Tibial nerve (tissue), 4 donors: ENCODE measurements around the gene KRT36. TPM values are rescaled to one million over a fixed set of nuclear protein-coding genes. Genes with fewer than 3 reads are reported as not detected.

Source experiments
- DNase-seq, 2 donors: peaks; one replicate each; pipeline ENCODE4 v3.0.0-alpha.2; 2019; ENCODE audit warnings: low spot score in 2 of 2
- H3K27ac ChIP-seq, 4 donors: fragments of 200-600 bp; sonication (generic) in 3 of 4; one replicate each; pipeline ENCODE4 v1.5.1; 2017 to 2019; ENCODE audit warnings: mild to moderate bottlenecking in 1 of 4
- H3K27me3 ChIP-seq, 2 donors: fragments of 200-600 bp; sonication (generic) in 1 of 2; one replicate each; pipeline versions ENCODE4 v1.5.1 to v1.6.0; 2017 to 2019
- H3K36me3 ChIP-seq, 3 donors: fragments of 200-600 bp; sonication (generic); one replicate each; pipeline ENCODE4 v1.5.1; 2018 to 2019
- H3K4me1 ChIP-seq, 4 donors: fragments of 200-600 bp; sonication (generic) in 3 of 4; one replicate each; pipeline ENCODE4 v1.5.1; 2017 to 2019
- H3K4me3 ChIP-seq, 4 donors: fragments of 200-600 bp; sonication (generic) in 3 of 4; one replicate each; pipeline ENCODE4 v1.5.1; 2017 to 2019; ENCODE audit warnings: mild to moderate bottlenecking in 1 of 4, moderate library complexity in 1 of 4
- H3K9me3 ChIP-seq, 4 donors: fragments of 200-600 bp; sonication (generic) in 3 of 4; one replicate each; pipeline ENCODE4 v1.5.1; 2017 to 2019
- CTCF ChIP-seq, 5 experiments: fragments of 200-600 bp in 3 of 5; fragments of 450-650 bp in 2 of 5; sonication (generic) in 3 of 5; IDR thresholded peaks; one replicate each; pipeline ENCODE4 v1.5.1; 2016 to 2019; ENCODE audit warnings: antibody characterized with exemption in 5 of 5, mild to moderate bottlenecking in 3 of 5, moderate library complexity in 2 of 5
- EP300 ChIP-seq, 2 donors: sonication (generic); formaldehyde crosslinking; IDR thresholded peaks; one replicate each; pipeline ENCODE4 v1.6.1; 2017; ENCODE audit warnings: antibody characterized with exemption in 2 of 2, mild to moderate bottlenecking in 1 of 2
- POLR2A ChIP-seq, 2 donors: fragments of 450-650 bp; IDR thresholded peaks; one replicate each; pipeline ENCODE4 v1.6.1; 2017; ENCODE audit warnings: antibody characterized with exemption in 2 of 2, mild to moderate bottlenecking in 2 of 2, moderate library complexity in 2 of 2
- WGBS, 2 donors: methylation state at CpG; one replicate each; pipeline ENCODE4 v1.1.5; 2018; 5-methylcytosine and 5-hydroxymethylcytosine counted together
- total RNA-seq, 4 donors: library from RNA; depleted of rRNA; stranded (reverse); fragments of >200 nt; gene quantifications; one replicate each; pipeline ENCODE4 v1.1.0, GENCODE V29; 2016

KRT36 gene
- total RNA-seq, 4 donors from 2014 or later = 0.42 TPM; not detected in 3

- H3K27ac ChIP-seq = no peak overlapping the region
- H3K27me3 ChIP-seq = no peaks in the 10 kb centered on the region
- TF ChIP-seq POLR2A (IDR thresholded peaks at IDR 0.05) (no peak), EP300 (IDR thresholded peaks at IDR 0.05) (no peak), CTCF (IDR thresholded peaks at IDR 0.05) (no peak)
- 76 to 81% methylated on average over 3 of the region's 3 CpGs for WGBS, 2 donors
- H3K4me1 ChIP-seq = no peaks in the 10 kb centered on the region
- H3K9me3 ChIP-seq = peaks cover 0 to 12% (median 0%) of the 10 kb centered on the region in 4 donors
- H3K36me3 ChIP-seq = no peaks in the 10 kb centered on the region
- no peak for DNase-seq
- H3K4me3 ChIP-seq = no peak overlapping the region
Observed at GRCh38 chr17:41456204-41456603, 33.5 kb downstream of the KRT36 start.

- peaks cover 0 to 12% (median 0%) of the 10 kb centered on the region in 4 donors for H3K9me3 ChIP-seq
- no peak overlapping the region for H3K27ac ChIP-seq
- H3K4me1 ChIP-seq = no peaks in the 10 kb centered on the region
- H3K27me3 ChIP-seq = no peaks in the 10 kb centered on the region
- no peak for DNase-seq
- no peak overlapping the region for H3K4me3 ChIP-seq
- no peaks in the 10 kb centered on the region for H3K36me3 ChIP-seq
- WGBS, 2 donors = 100% methylated on average over 1 of the region's 1 CpG
- TF ChIP-seq EP300 (IDR thresholded peaks at IDR 0.05) = no peak
- no peak for TF ChIP-seq CTCF (IDR thresholded peaks at IDR 0.05)
- no peak for TF ChIP-seq POLR2A (IDR thresholded peaks at IDR 0.05)
Observed at GRCh38 chr17:41455236-41455635, 34.5 kb downstream of the KRT36 start.

- no peak for DNase-seq
- WGBS, 2 donors = 88 to 92% methylated on average over 3 of the region's 3 CpGs
- H3K27me3 ChIP-seq = no peaks in the 10 kb centered on the region
- no peak overlapping the region for H3K27ac ChIP-seq
- peaks cover 0 to 12% (median 0%) of the 10 kb centered on the region in 4 donors for H3K9me3 ChIP-seq
- no peak for TF ChIP-seq POLR2A (IDR thresholded peaks at IDR 0.05)
- no peak for TF ChIP-seq CTCF (IDR thresholded peaks at IDR 0.05)
- no peak for TF ChIP-seq EP300 (IDR thresholded peaks at IDR 0.05)
- no peak overlapping the region for H3K4me3 ChIP-seq
- H3K4me1 ChIP-seq = no peaks in the 10 kb centered on the region
- no peaks in the 10 kb centered on the region for H3K36me3 ChIP-seq
Observed at GRCh38 chr17:41453066-41453465, 36.6 kb downstream of the KRT36 start.

- Histone ChIP-seq H3K9me3 (peaks cover 0 to 12% (median 0%) of the 10 kb centered on the region in 4 donors), H3K4me3 (no peak overlapping the region), H3K27ac (no peak overlapping the region), H3K4me1 (peaks cover 0 to 5% (median 0%) of the 10 kb centered on the region in 4 donors), H3K27me3 (no peaks in the 10 kb centered on the region), H3K36me3 (no peaks in the 10 kb centered on the region)
- TF ChIP-seq CTCF (IDR thresholded peaks at IDR 0.05) (no peak), POLR2A (IDR thresholded peaks at IDR 0.05) (no peak), EP300 (IDR thresholded peaks at IDR 0.05) (no peak)
- WGBS, 2 donors = 59 to 73% methylated on average over 4 of the region's 4 CpGs
- DNase-seq = no peak
Observed at GRCh38 chr17:41452281-41452680, 37.4 kb downstream of the KRT36 start.

- Histone ChIP-seq H3K9me3 (peaks cover 0 to 12% (median 0%) of the 10 kb centered on the region in 4 donors), H3K27me3 (no peaks in the 10 kb centered on the region), H3K4me3 (no peak overlapping the region), H3K4me1 (peaks cover 0 to 10% (median 0%) of the 10 kb centered on the region in 4 donors), H3K36me3 (no peaks in the 10 kb centered on the region), H3K27ac (no peak overlapping the region)
- no peak for TF ChIP-seq CTCF (IDR thresholded peaks at IDR 0.05)
- TF ChIP-seq EP300 (IDR thresholded peaks at IDR 0.05) = no peak
- TF ChIP-seq POLR2A (IDR thresholded peaks at IDR 0.05) = no peak
- 55 to 64% methylated on average over 2 of the region's 2 CpGs for WGBS, 2 donors
- no peak for DNase-seq
Observed at GRCh38 chr17:41451154-41451728, 38.5 kb downstream of the KRT36 start.
